ENCODE measurements around the gene GRIK4.

The GRIK4 gene

DNA sequence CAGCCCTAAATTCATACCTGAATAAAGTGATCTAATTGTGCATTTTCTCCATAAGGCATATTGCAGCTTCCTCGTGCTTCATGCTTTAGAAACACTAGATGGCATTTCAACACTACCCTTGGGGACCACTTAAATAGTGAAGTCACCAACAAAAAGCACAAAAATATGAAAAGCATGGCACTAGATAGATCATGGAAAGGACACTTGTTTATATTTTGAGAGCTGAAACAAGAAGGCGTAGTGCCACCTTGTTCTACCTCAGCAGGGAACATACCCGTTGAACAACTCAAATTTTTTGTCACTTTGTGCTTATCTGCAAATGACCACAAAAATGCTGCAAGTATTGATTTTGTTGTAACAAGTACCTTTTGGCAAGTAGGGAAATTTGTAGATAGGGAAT, 521.0 kb downstream of the GRIK4 start:
- Histone ChIP-seq H3K9me3 (ENCODE audit: control insufficient read depth, insufficient read depth, low read length) (no peaks in the 10 kb centered on the region), H3K36me3 (ENCODE audit: insufficient read depth, low read length) (no peaks in the 10 kb centered on the region), H3K9ac (ENCODE audit: low read depth, low read length) (no peak overlapping the region), H3K4me1 (ENCODE audit: insufficient read depth, low read length) (peaks cover 2% of the 10 kb centered on the region; the same call in 1 of the 2 replicates)

DNA sequence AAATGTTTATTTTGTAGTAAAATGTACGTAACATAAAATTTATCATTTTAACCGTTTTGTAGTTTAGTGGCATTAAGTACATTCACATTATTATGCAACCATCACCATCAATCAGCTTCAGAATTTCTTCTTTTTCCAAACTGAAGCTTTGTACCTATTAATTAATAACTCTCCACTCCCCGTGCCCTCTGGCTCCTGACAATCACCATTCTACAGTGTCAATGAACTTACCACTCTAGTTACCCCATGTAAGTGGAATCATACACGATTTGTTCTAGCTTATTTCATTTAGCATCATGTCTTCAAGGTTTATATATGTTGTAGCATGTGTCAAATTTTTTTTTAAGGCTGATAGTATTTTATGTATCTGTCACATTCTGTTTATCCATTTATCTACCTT, 522.1 kb downstream of the GRIK4 start:
- Histone ChIP-seq H3K36me3 (ENCODE audit: insufficient read depth, low read length) (no peaks in the 10 kb centered on the region), H3K9me3 (ENCODE audit: control insufficient read depth, insufficient read depth, low read length) (no peaks in the 10 kb centered on the region), H3K4me1 (ENCODE audit: insufficient read depth, low read length) (peaks cover 8% of the 10 kb centered on the region), H3K9ac (ENCODE audit: low read depth, low read length) (no peak overlapping the region)

DNA sequence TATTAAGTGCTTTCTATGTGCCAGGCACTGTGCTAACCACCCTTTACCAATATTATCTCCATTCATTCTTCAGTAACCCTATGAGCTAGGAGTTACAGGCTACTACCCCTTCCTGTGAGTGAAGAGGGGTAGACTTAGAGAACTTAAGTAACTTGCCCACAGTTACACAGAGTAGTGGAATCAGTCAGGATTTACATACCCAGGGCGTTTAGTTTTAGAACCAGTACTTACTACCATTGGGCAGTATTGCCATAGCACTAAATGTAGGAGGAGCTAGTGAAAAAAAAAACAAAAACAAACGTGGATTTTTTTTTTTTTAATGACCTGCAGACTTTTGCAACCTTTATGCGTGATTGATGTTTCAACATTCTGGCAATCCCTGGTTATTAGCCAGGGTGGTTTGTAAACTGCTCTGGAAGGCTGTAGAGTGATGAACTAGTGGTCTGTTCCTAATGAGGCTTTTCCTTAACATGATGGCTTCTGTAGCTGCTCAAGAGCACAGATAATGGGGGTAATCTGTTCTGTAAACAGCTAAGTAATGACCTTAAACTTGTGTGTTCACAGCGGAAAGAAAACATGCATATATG, 523.7 kb downstream of the GRIK4 start:
- no peaks in the 10 kb centered on the region for H3K36me3 ChIP-seq (ENCODE audit: insufficient read depth, low read length)
- no peaks in the 10 kb centered on the region for H3K9me3 ChIP-seq (ENCODE audit: control insufficient read depth, insufficient read depth, low read length)
- peaks cover 23% of the 10 kb centered on the region for H3K4me1 ChIP-seq (ENCODE audit: insufficient read depth, low read length)
- H3K9ac ChIP-seq (ENCODE audit: low read depth, low read length): no peak overlapping the region

DNA sequence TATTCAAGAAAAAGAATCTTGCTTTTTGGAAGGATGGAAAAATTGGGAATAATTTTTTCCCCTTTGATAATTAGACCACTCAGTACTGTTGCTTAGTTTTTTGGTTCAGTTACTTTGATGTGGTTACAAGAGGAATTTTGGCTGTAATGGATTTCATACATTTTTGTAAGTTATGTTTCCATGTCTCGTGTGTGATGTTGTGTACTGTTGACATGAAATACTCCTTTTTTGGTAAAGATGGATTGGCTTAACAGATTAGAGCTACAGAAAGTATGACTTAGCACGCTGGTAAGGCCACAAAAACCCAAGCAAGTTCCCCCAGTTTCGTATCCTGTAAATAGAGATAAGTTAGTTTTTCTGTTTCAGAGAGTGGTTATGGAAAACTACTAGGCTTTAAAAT, 524.2 kb downstream of the GRIK4 start:
- Histone ChIP-seq H3K9me3 (ENCODE audit: control insufficient read depth, insufficient read depth, low read length) (no peaks in the 10 kb centered on the region), H3K36me3 (ENCODE audit: insufficient read depth, low read length) (no peaks in the 10 kb centered on the region), H3K9ac (ENCODE audit: low read depth, low read length) (no peak overlapping the region), H3K4me1 (ENCODE audit: insufficient read depth, low read length) (peaks cover 28% of the 10 kb centered on the region)

DNA sequence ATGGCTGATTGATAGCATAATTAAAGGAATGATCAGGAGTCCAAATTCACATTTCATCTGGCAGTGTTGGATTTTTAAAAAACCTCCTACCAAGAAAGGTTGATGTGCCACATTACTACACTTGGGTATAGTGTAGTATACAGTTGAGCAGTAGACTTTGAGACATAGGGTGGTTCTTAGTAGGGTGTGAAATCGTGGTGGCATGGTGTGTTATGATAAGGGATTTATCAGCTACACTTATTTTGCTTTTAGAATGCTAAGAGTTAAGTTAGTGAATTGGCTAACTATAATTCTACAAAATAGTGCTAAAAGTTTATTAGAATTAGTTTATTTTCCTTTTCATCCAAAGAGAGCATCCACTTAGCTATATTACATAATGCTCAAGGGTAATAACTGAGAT, 525.5 kb downstream of the GRIK4 start:
- Histone ChIP-seq H3K36me3 (ENCODE audit: insufficient read depth, low read length) (no peaks in the 10 kb centered on the region), H3K9ac (ENCODE audit: low read depth, low read length) (no peak overlapping the region), H3K4me1 (ENCODE audit: insufficient read depth, low read length) (peaks cover 32% of the 10 kb centered on the region), H3K9me3 (ENCODE audit: control insufficient read depth, insufficient read depth, low read length) (no peaks in the 10 kb centered on the region)
